Measurements from ENCODE around the gene IFNA13.
"Not testable (repeated sequence)": the region's sequence is repeated elsewhere in the genome, so short reads cannot be mapped to it uniquely, and the experiment has no call there.

The IFNA13 gene

DNA sequence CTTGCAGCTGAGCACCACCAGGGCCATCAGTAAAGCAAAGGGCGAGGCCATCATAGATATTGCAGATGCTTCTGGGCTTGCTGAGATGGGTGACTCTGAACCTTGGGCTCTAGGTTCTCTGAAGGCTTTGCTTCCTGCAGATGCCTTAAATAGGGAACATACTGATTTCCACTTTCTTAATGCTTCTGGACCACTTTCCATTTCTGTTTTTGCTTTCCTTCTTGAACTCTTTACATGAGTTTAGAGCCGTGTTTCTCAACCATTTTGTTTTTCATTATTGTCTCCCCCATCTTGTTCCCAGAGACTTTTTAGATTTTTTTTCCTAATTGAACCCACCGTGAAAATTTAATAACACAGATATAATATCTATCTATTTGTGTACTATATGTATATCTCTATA, at the start of gene IFNA13:
IFNA13 (minus strand) TSS at position 101 of the 400 bp plus-strand sequence; CDS start at position 54, 47 bp downstream.
- DNase-seq = no peak
- intact Hi-C loops (cut with DNase I) = no loop called here

DNA sequence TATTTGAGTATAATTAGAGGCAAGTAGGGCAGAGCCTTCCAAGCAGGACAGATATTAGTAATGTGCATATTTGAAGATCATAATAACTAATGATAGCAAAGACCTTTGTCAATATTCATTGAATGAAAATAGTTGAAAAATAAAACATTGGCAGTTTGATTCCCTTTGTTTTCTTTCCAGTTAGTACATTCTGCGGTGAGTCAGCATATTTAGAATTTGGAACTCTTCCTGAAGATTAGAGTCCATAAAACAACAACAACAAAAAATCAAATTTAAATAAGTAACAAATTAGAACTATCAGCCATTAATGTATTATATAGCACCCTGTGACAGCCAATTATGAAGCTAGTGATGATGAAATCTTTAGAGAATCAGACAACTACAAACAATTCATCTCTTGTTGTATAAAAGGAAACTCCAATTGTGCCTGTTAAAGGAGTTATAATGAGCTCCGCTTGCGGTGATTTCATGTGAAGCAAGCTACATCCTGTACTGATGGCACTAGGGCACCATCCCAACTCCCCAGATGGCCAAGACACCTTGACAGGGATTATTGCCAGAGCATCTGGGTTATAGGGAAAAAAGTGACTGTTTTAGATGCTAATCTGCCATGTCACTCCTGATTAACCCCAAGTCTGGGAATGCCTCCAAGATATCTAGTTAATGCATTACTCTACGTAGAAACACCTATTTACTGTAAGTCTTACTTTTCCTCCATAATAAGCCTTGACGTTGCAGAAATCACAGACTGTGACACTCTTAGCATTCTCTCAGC, 47.8 kb upstream of the IFNA13 start:
- DNase-seq = no peak
- intact Hi-C loops (cut with DNase I) = no loop called here

GRCh38 chr9:21414220-21414940, 46.5 kb upstream of the IFNA13 start:
- intact Hi-C loops (cut with DNase I) = no loop called here
- no peak for DNase-seq

DNA sequence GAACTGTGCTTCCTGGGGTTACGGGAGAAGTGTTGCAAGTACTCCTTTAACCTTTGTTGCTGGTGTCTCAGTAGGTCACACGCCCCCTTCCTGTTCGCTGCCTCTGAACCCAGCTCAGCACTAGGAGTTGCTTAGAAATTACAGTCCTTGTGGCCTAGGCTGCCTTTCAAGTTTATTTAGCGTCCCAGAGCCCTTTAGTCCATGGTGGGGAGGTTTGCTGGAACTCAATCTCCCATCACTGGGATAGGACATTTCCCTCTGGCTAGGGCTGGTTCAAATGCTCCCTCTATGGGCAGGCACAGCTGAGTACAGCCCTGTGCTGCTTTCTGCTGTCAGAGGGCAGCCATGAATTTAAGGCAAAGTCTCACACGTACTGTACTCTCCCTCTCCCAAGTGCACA, 45.8 kb upstream of the IFNA13 start:
- intact Hi-C loops (cut with DNase I) = no loop called here
- peak in 33 of 42 donors; percentile 6 to 79 (median 46) for DNase-seq

- intact Hi-C loops (cut with DNase I) = no loop called here
- no peak for DNase-seq
Observed at GRCh38 chr9:21413151-21413550, 45.3 kb upstream of the IFNA13 start.

DNA sequence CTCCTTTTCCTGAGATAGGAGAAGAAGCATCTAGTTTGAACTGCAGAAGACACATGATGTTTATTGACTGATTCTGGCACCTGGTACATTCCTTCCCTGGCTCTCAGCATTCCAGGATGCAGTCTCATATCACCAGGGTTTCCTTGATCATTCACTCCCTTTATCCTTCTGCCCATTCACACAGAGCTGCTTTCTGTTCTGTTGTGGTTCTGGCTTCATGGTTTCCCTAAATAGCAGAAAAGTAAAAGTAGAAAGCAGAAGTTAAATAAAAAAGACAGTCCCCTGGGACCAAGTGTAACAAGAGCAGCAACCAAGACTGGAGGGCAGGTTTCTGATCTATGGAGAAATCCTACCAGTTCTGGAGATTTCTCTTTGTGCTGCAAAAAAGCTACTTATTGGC, 44.2 kb upstream of the IFNA13 start:
- intact Hi-C loops (cut with DNase I) = no loop called here
- DNase-seq = no peak

- DNase-seq = no peak
- intact Hi-C loops (cut with DNase I) = no loop called here
Observed at GRCh38 chr9:21408817-21409216, 41.0 kb upstream of the IFNA13 start, which contains the start of gene IFNA8. IFNA8 (plus strand) TSS chr9:21409117; CDS start chr9:21409177, 60 bp downstream.

DNA sequence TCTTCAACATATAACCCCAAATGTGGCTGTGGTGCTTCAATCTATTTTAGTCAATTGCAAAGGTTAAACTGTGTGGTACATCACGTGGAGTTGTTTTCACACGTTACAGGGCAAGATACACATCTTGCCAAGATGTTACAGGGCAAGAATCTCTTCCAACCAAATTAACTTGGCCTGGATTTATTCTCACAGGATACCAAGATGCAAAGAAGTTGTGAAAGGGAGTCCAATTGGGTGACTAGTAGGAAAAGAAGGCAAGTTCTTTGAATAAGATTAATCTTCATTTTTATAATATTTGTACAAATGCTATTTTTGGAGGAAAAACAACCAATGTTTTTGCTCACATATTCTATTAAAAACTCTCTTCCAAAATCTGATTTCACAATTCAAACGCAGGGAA, 36.3 kb upstream of the IFNA13 start:
- intact Hi-C loops (cut with DNase I) = no loop called here
- no peak for DNase-seq

- peak in 41 of 42 donors; percentile 23 to 82 (median 57) for DNase-seq
- intact Hi-C loops (cut with DNase I) = loop anchor here (2.0 kb wide), 1 partner anchor 68 kb away; the partner anchor contains the start of gene KLHL9
Observed at GRCh38 chr9:21402386-21403251, 34.8 kb upstream of the IFNA13 start.

GRCh38 chr9:21399956-21400355, 32.1 kb upstream of the IFNA13 start:
- intact Hi-C loops (cut with DNase I) = no loop called here
- no peak for DNase-seq

DNA sequence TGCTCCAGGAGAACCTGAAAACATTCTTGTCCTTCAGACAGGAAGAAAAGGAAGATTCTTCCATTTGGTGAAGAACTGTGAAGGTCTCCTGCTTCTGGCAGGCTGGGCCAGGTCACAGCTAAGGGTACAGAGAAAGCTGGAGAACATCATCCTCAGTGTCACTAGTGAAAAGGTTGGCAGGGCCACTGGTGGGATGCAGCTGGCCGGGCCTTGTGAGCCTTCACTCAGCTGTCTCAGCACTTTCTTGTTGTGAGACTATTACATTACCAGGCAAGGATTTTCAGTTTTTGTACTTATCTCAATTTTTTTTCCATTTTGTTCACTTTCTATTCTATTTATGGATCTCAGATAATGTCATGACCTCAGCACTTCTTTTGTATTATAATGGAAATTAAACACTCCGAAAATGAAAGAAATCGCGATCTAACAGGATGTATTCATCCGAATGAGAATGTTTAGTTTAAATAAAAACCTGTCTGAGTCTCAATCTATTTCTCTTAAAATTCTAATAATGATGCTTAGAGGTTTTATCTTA, 31.2 kb upstream of the IFNA13 start:
- DNase-seq = peak in 7 of 42 donors; percentile 12 to 63 (median 30)
- intact Hi-C loops (cut with DNase I) = no loop called here

DNA sequence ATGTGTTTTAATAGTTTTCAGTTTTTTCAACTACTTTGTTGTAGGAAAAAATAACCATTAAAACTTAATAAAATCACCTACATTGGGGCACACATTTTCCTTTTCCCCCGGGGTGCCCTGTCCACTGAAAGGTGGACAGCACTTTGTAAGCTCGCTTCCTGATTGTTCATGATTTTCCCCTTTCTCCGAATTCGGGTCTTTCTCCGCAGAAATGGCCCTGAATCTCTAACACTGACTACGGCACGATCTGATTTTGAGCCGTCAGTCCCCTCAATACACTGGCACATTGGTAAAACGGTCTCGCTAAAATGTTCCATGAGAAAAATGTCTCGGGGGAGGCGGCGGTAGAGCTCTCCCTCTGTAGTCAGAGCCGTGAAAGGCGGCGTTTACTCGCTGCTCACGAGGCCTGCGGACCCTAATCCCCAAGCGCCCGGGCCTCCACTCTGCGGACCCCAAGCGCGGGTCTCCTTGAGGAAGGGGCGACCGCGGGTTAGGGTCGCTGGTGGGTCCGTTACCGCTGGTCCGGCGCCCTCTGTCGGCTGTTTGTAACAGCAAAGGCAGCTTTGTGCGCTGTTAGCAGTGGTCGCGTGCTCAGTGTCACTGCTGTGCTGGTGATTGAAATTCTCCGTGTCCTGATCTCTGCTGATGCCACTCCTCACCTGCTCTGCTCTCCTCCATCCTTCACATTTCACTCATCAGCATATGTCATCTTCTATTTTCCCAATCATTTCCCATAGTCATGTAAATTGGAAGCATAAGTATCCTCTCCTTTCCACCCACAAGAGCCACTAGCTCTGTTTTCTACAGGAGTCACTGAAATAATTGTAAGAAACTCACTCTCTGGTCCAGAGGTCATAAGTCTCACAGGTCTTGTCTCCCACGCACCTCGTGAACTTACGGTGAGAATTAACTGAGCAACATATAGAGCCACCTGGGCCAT, 28.2 kb upstream of the IFNA13 start:
- peak; percentile 46 to 93 (median 81) for DNase-seq
- intact Hi-C loops (cut with DNase I) = no loop called here

GRCh38 chr9:21392270-21392669, 24.4 kb upstream of the IFNA13 start:
- intact Hi-C loops (cut with DNase I) = no loop called here

GRCh38 chr9:21385131-21385670, 17.3 kb upstream of the IFNA13 start, which contains the start of gene IFNA2:
IFNA2 (minus strand) TSS chr9:21385398; CDS start chr9:21385329, 69 bp downstream.
- no peak for DNase-seq
- intact Hi-C loops (cut with DNase I) = no loop called here

More at GRCh38 chr9:21392270-21392669, 24.4 kb upstream of the IFNA13 start:
- no peak for DNase-seq

DNA sequence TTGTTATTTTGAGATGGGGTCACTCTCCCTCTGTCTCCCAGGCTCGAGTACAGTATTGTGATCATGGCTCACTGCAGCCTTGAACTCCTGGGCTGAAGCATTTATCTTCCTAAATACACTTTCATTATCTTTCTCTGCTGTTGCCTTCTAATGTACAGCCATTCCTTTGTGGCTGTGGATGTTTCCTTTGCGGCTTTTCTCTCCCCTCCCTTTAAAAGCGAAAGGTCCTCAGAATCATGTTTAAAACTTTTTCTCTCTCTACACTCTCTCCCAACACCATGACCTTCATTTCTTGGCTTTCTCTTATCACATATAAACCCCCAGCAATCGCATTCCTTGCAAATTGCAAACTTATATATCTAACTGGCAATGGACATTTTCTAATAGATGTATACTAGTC, 15.8 kb upstream of the IFNA13 start:
- no peak for DNase-seq
- intact Hi-C loops (cut with DNase I) = no loop called here

GRCh38 chr9:21381448-21382339, 13.8 kb upstream of the IFNA13 start:
- intact Hi-C loops (cut with DNase I) = no loop called here
- no peak for DNase-seq

GRCh38 chr9:21371467-21371866, 3.6 kb upstream of the IFNA13 start:
- intact Hi-C loops (cut with DNase I); DNase-seq: not testable (repeated sequence)

All from head of caudate nucleus (tissue), 42 donors.